Measurements from ENCODE around the gene CCDC194. TPM values are rescaled to one million over a fixed set of nuclear protein-coding genes. Genes with fewer than 3 reads are reported as not detected.
"Not testable (repeated sequence)": the region's sequence is repeated elsewhere in the genome, so short reads cannot be mapped to it uniquely, and the experiment has no call there.

CCDC194 gene
- total RNA-seq, 3 donors from 2014 or later, result 0.24 to 0.53 (median 0.46) TPM

- Mint-ChIP-seq H3K4me1 (ENCODE audit: low read depth) (peaks cover 3% of the 10 kb centered on the region), H3K4me3 (no peak overlapping the region), H3K36me3 (ENCODE audit: insufficient read depth) (no peaks in the 10 kb centered on the region), H3K27me3 (ENCODE audit: low read depth) (peaks cover 11% of the 10 kb centered on the region), H3K9me3 (no peaks in the 10 kb centered on the region)
- DNase-seq (no peak), ATAC-seq (no peak)
Measured at GRCh38 chr19:17370026-17370587, 23.9 kb downstream of the CCDC194 start.

- Mint-ChIP-seq H3K4me3 (no peak overlapping the region), H3K4me1 (ENCODE audit: low read depth) (peaks cover 3% of the 10 kb centered on the region), H3K9me3 (no peaks in the 10 kb centered on the region), H3K27me3 (ENCODE audit: low read depth) (peaks cover 10% of the 10 kb centered on the region), H3K36me3 (ENCODE audit: insufficient read depth) (no peaks in the 10 kb centered on the region)
- no peak for DNase-seq
- ATAC-seq, result no peak
Measured at GRCh38 chr19:17365361-17365760, 28.6 kb downstream of the CCDC194 start.

- H3K9me3 Mint-ChIP-seq; ATAC-seq; H3K27me3 Mint-ChIP-seq (ENCODE audit: low read depth); DNase-seq; H3K36me3 Mint-ChIP-seq (ENCODE audit: insufficient read depth); H3K4me3 Mint-ChIP-seq; H3K4me1 Mint-ChIP-seq (ENCODE audit: low read depth): not testable (repeated sequence)
Measured at GRCh38 chr19:17363852-17364605, 30.0 kb downstream of the CCDC194 start.

GRCh38 chr19:17359905-17360800, 33.8 kb downstream of the CCDC194 start:
- Mint-ChIP-seq H3K4me3 (no peak overlapping the region), H3K9me3 (no peaks in the 10 kb centered on the region), H3K36me3 (ENCODE audit: insufficient read depth) (no peaks in the 10 kb centered on the region), H3K27me3 (ENCODE audit: low read depth) (peaks cover 2% of the 10 kb centered on the region), H3K4me1 (ENCODE audit: low read depth) (no peaks in the 10 kb centered on the region)
- no peak for DNase-seq
- no peak for ATAC-seq

- Mint-ChIP-seq H3K4me1 (ENCODE audit: low read depth) (no peaks in the 10 kb centered on the region), H3K9me3 (no peaks in the 10 kb centered on the region), H3K36me3 (ENCODE audit: insufficient read depth) (no peaks in the 10 kb centered on the region), H3K27me3 (ENCODE audit: low read depth) (peaks cover 1% of the 10 kb centered on the region), H3K4me3 (no peak overlapping the region)
- no peak for DNase-seq
- no peak for ATAC-seq
Measured at GRCh38 chr19:17358395-17358794, 35.6 kb downstream of the CCDC194 start.

GRCh38 chr19:17357724-17358123, 36.3 kb downstream of the CCDC194 start:
- H3K4me1 Mint-ChIP-seq (ENCODE audit: low read depth), result no peaks in the 10 kb centered on the region
- H3K4me3 Mint-ChIP-seq, result no peak overlapping the region
- no peaks in the 10 kb centered on the region for H3K36me3 Mint-ChIP-seq (ENCODE audit: insufficient read depth)
- ATAC-seq (no peak), DNase-seq (no peak)
- no peaks in the 10 kb centered on the region for H3K9me3 Mint-ChIP-seq
- H3K27me3 Mint-ChIP-seq (ENCODE audit: low read depth), result peaks cover 6% of the 10 kb centered on the region

GRCh38 chr19:17357078-17357666, 36.8 kb downstream of the CCDC194 start:
- H3K4me3 Mint-ChIP-seq, result no peak overlapping the region
- peaks cover 9% of the 10 kb centered on the region for H3K27me3 Mint-ChIP-seq (ENCODE audit: low read depth)
- no peaks in the 10 kb centered on the region for H3K4me1 Mint-ChIP-seq (ENCODE audit: low read depth)

GRCh38 chr19:17353386-17353785, 40.6 kb downstream of the CCDC194 start:
- Mint-ChIP-seq H3K4me3 (no peak overlapping the region), H3K9me3 (no peaks in the 10 kb centered on the region), H3K36me3 (ENCODE audit: insufficient read depth) (no peaks in the 10 kb centered on the region), H3K4me1 (ENCODE audit: low read depth) (peaks cover 2% of the 10 kb centered on the region), H3K27me3 (ENCODE audit: low read depth) (peaks cover 21% of the 10 kb centered on the region)
- DNase-seq, result no peak
- no peak for ATAC-seq

More at GRCh38 chr19:17357078-17357666, 36.8 kb downstream of the CCDC194 start:
- Mint-ChIP-seq H3K36me3 (ENCODE audit: insufficient read depth) (no peaks in the 10 kb centered on the region), H3K9me3 (no peaks in the 10 kb centered on the region)
- ATAC-seq, result no peak
- DNase-seq, result no peak

GRCh38 chr19:17352608-17353280, 41.3 kb downstream of the CCDC194 start:
- no peak for DNase-seq
- H3K9me3 Mint-ChIP-seq, result no peaks in the 10 kb centered on the region
- H3K4me3 Mint-ChIP-seq, result no peak overlapping the region
- H3K36me3 Mint-ChIP-seq (ENCODE audit: insufficient read depth), result no peaks in the 10 kb centered on the region
- peaks cover 23% of the 10 kb centered on the region for H3K27me3 Mint-ChIP-seq (ENCODE audit: low read depth)
- no peak for ATAC-seq
- H3K4me1 Mint-ChIP-seq (ENCODE audit: low read depth), result peaks cover 2% of the 10 kb centered on the region

- Mint-ChIP-seq H3K9me3 (no peaks in the 10 kb centered on the region), H3K4me1 (ENCODE audit: low read depth) (peaks cover 2% of the 10 kb centered on the region), H3K27me3 (ENCODE audit: low read depth) (peaks cover 30% of the 10 kb centered on the region), H3K36me3 (ENCODE audit: insufficient read depth) (no peaks in the 10 kb centered on the region), H3K4me3 (no peak overlapping the region)
- ATAC-seq (no peak), DNase-seq (no peak)
Measured at GRCh38 chr19:17351815-17352435, 42.1 kb downstream of the CCDC194 start.

- peaks cover 31% of the 10 kb centered on the region for H3K27me3 Mint-ChIP-seq (ENCODE audit: low read depth)
- ATAC-seq (no peak), DNase-seq (no peak)
- peaks cover 7% of the 10 kb centered on the region for H3K4me1 Mint-ChIP-seq (ENCODE audit: low read depth)
- H3K9me3 Mint-ChIP-seq, result no peaks in the 10 kb centered on the region
- H3K36me3 Mint-ChIP-seq (ENCODE audit: insufficient read depth), result no peaks in the 10 kb centered on the region
- no peak overlapping the region for H3K4me3 Mint-ChIP-seq
Measured at GRCh38 chr19:17348700-17349099, 45.3 kb downstream of the CCDC194 start.

- peaks cover 7% of the 10 kb centered on the region for H3K4me1 Mint-ChIP-seq (ENCODE audit: low read depth)
- no peak overlapping the region for H3K4me3 Mint-ChIP-seq
- peaks cover 27% of the 10 kb centered on the region for H3K27me3 Mint-ChIP-seq (ENCODE audit: low read depth)
- no peaks in the 10 kb centered on the region for H3K36me3 Mint-ChIP-seq (ENCODE audit: insufficient read depth)
- H3K9me3 Mint-ChIP-seq, result no peaks in the 10 kb centered on the region
- DNase-seq, result no peak
- no peak for ATAC-seq
Measured at GRCh38 chr19:17347877-17348276, 46.1 kb downstream of the CCDC194 start.

GRCh38 chr19:17347361-17347760, 46.6 kb downstream of the CCDC194 start:
- no peak for DNase-seq
- peaks cover 7% of the 10 kb centered on the region for H3K4me1 Mint-ChIP-seq (ENCODE audit: low read depth)
- no peaks in the 10 kb centered on the region for H3K9me3 Mint-ChIP-seq
- no peak overlapping the region for H3K4me3 Mint-ChIP-seq
- no peaks in the 10 kb centered on the region for H3K36me3 Mint-ChIP-seq (ENCODE audit: insufficient read depth)
- ATAC-seq, result no peak
- H3K27me3 Mint-ChIP-seq (ENCODE audit: low read depth), result peaks cover 22% of the 10 kb centered on the region

Data from activated T-cell treated with anti-CD3 and anti-CD28 coated beads, Interleukin-2, amount 50 U/mL, for 4 hours (primary cell).